Heart left ventricle (tissue), 13 donors: Measurements from ENCODE around the gene KIF26B.

Source experiments
- CTCF ChIP-seq, 12 donors: fragments of 200-600 bp; sonication (generic) in 4 of 12; IDR thresholded peaks; one replicate each; pipeline versions ENCODE4 v1.5.0 to v1.8.0; 2018 to 2022; ENCODE audit warnings: antibody characterized with exemption in 12 of 12, mild to moderate bottlenecking in 5 of 12
- POLR2A ChIP-seq, 2 donors: fragments of 450-650 bp; IDR thresholded peaks; one replicate each; pipeline ENCODE4 v1.6.1; 2017; ENCODE audit warnings: antibody characterized with exemption in 2 of 2, mild to moderate bottlenecking in 2 of 2, moderate library complexity in 2 of 2
- donor health status: ischemic (EF 13 %, LVEDD 7.1; RV severe dilation, severe dysfunction).
- donor health status: DM: no; HTN: yes; CAD: no.
- donor health status: DM: no; HTN: no; CAD: no.
- donor health status: ischemic (EF 25% LVEDD 6.9; RV normal size, moderate dysfunction).
- donor health status: ischemic (EF 25% LVEDD 5.7; RV mildly dilated, moderate dysfunction).
- donor health status: ischemic (EF 35%, LVEDD 5.7; RV mildly dilated, moderate dysfunction).
- donor health status: nonischemic (EF 11% LVEDD 7.7; RV severe dilation, severe dysfunction).
- donor health status: DM: yes; HTN: yes; CAD: no.
- donor health status: PGD.
- donor health status: ischemic (EF 29% LVEDD 5.4; RV normal size, mild dysfunction).
- donor health status: nonischemic (EF 23%, LVEDD 6.1; RV moderate dilation, normal function).

GRCh38 chr1:245683676-245684075 lies 528.9 kb downstream of the KIF26B start:
- TF ChIP-seq POLR2A (IDR thresholded peaks at IDR 0.05): no peak
- no peak for TF ChIP-seq CTCF (IDR thresholded peaks at IDR 0.05)
